ENCODE measurements around the gene GIGYF1.
"Not testable (repeated sequence)": the region's sequence is repeated elsewhere in the genome, so short reads cannot be mapped to it uniquely, and the experiment has no call there.

GIGYF1 gene

GRCh38 chr7:100694098-100694745, at the start of gene GIGYF1:
GIGYF1 (minus strand) TSS chr7:100694250; CDS start chr7:100688238, 6,012 bp downstream.
- in situ Hi-C loops (cut with MboI; ENCODE audit: low sequenced_read_pairs), result no loop called here

GRCh38 chr7:100739934-100740333, 45.9 kb upstream of the GIGYF1 start:
- in situ Hi-C loops (cut with MboI; ENCODE audit: low sequenced_read_pairs), result no loop called here

GRCh38 chr7:100736671-100737070, 42.6 kb upstream of the GIGYF1 start:
- in situ Hi-C loops (cut with MboI; ENCODE audit: low sequenced_read_pairs), result no loop called here

- in situ Hi-C loops (cut with MboI; ENCODE audit: low sequenced_read_pairs), result no loop called here
These were observed 41.7 kb upstream of the GIGYF1 start for GRCh38 chr7:100735730-100736129.

GRCh38 chr7:100731937-100732636, 38.0 kb upstream of the GIGYF1 start:
- in situ Hi-C loops (cut with MboI; ENCODE audit: low sequenced_read_pairs), result no loop called here

- in situ Hi-C loops (cut with MboI; ENCODE audit: low sequenced_read_pairs), result no loop called here
These were observed 36.2 kb upstream of the GIGYF1 start for GRCh38 chr7:100730136-100730800.

- in situ Hi-C loops (cut with MboI; ENCODE audit: low sequenced_read_pairs), result no loop called here
These were observed 34.1 kb upstream of the GIGYF1 start for GRCh38 chr7:100728196-100728595.

- in situ Hi-C loops (cut with MboI; ENCODE audit: low sequenced_read_pairs), result no loop called here
These were observed 33.1 kb upstream of the GIGYF1 start for GRCh38 chr7:100726996-100727761.

GRCh38 chr7:100724364-100724763, 30.3 kb upstream of the GIGYF1 start:
- in situ Hi-C loops (cut with MboI; ENCODE audit: low sequenced_read_pairs), result not testable (repeated sequence)

- in situ Hi-C loops (cut with MboI; ENCODE audit: low sequenced_read_pairs), result no loop called here
These were observed 29.8 kb upstream of the GIGYF1 start for GRCh38 chr7:100723732-100724275.

- in situ Hi-C loops (cut with MboI; ENCODE audit: low sequenced_read_pairs), result no loop called here
These were observed 28.6 kb upstream of the GIGYF1 start for GRCh38 chr7:100722480-100723212.

GRCh38 chr7:100721505-100721812, 27.4 kb upstream of the GIGYF1 start:
- in situ Hi-C loops (cut with MboI; ENCODE audit: low sequenced_read_pairs), result no loop called here

- in situ Hi-C loops (cut with MboI; ENCODE audit: low sequenced_read_pairs), result no loop called here
These were observed 26.8 kb upstream of the GIGYF1 start for GRCh38 chr7:100720671-100721504.

- in situ Hi-C loops (cut with MboI; ENCODE audit: low sequenced_read_pairs), result no loop called here
These were observed 26.2 kb upstream of the GIGYF1 start, which contains the start of gene EPO for GRCh38 chr7:100720279-100720670. EPO (plus strand) TSS chr7:100720468; CDS start chr7:100720981, 513 bp downstream.

- in situ Hi-C loops (cut with MboI; ENCODE audit: low sequenced_read_pairs), result no loop called here
These were observed 25.7 kb upstream of the GIGYF1 start for GRCh38 chr7:100719523-100720278.

GRCh38 chr7:100717073-100717472, 23.0 kb upstream of the GIGYF1 start:
- in situ Hi-C loops (cut with MboI; ENCODE audit: low sequenced_read_pairs), result not testable (repeated sequence)

GRCh38 chr7:100714725-100715124, 20.7 kb upstream of the GIGYF1 start:
- in situ Hi-C loops (cut with MboI; ENCODE audit: low sequenced_read_pairs), result no loop called here

GRCh38 chr7:100711369-100711768, 17.3 kb upstream of the GIGYF1 start:
- in situ Hi-C loops (cut with MboI; ENCODE audit: low sequenced_read_pairs), result no loop called here

- in situ Hi-C loops (cut with MboI; ENCODE audit: low sequenced_read_pairs), result no loop called here
These were observed 16.4 kb upstream of the GIGYF1 start for GRCh38 chr7:100710452-100710851.
